ENCODE measurements around the gene BASP1.
A peak's percentile ranks its signal among the peaks of the same experiment; 100 is the strongest.

Gene BASP1

GRCh38 chr5:17220469-17220868, 3.0 kb downstream of the BASP1 start:
- no peaks in the 10 kb centered on the region for H3K9me2 ChIP-seq (replicated peaks; ENCODE audit: insufficient read depth, low read length)
- H3K9ac ChIP-seq (ENCODE audit: low read length) = no peak overlapping the region
- no peaks in the 10 kb centered on the region for H4K20me1 ChIP-seq (ENCODE audit: insufficient read depth, low read length)
- peaks cover 74% of the 10 kb centered on the region for H3K79me2 ChIP-seq (ENCODE audit: low read length)
- H3K27me3 ChIP-seq (replicated peaks; ENCODE audit: insufficient read depth, low read length) = no peaks in the 10 kb centered on the region
- no peak overlapping the region for H3K4me3 ChIP-seq (ENCODE audit: low read length)
- DNase-seq = no peak
- no peak overlapping the region for H3K27ac ChIP-seq (ENCODE audit: low read length)
- TF ChIP-seq CTCF (IDR thresholded peaks at IDR 0.05; ENCODE audit: low read length) = no peak
- TF ChIP-seq EZH2phosphoT487 (IDR thresholded peaks at IDR 0.05; ENCODE audit: low read length) = no peak
- TF ChIP-seq EZH2 (optimal IDR thresholded peaks at IDR 0.05; ENCODE audit: low read depth, low read length) = no peak
- no peaks in the 10 kb centered on the region for H3K36me3 ChIP-seq (replicated peaks; ENCODE audit: insufficient read depth, low read length)
- peaks cover 32% of the 10 kb centered on the region for H3K4me1 ChIP-seq (ENCODE audit: low read length)
- H2AFZ ChIP-seq (ENCODE audit: low read length) = no peak overlapping the region
- H3K9me3 ChIP-seq (replicated peaks; ENCODE audit: insufficient read depth, low read length) = no peaks in the 10 kb centered on the region
- H3F3A ChIP-seq (ENCODE audit: insufficient read depth, low read length) = peaks cover 33% of the 10 kb centered on the region
- no peak overlapping the region for H3K4me2 ChIP-seq (ENCODE audit: low read depth, low read length)

DNA sequence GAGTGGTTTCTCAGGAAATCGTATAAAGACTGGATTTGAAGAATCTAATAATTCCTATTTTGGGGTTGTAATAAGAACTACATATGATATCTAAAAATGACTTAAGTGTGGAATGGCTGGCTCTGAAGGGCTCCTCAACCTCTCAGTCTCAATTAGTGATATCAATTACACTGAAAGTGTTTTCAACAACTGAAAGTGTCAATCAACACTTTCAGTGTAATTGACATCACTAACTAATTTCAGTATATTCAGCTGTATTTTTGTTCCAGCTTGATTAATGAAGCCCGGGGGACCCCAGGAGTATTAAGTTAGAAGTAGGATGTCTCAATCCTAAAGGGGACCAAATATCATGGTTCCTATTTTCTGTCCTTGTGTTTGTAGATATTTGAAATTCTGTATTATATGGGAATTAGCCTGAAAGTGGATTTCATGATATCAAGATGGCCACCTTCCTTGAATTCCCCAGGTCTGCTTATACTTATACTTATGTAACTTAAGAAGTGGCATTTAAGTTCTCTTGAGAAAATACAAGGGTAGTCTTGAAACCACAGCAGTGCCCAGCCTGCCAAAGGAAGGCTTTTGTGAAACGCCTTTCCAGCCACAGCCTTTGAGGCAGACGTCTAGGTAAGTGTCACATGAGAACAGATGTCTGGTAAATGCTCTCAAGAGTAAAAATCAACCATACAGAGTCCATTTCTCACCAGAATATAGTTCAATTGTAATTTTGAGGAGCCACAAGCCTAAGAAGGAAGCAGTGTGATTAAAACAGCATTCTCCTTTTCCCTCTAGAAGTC, 4.6 kb downstream of the BASP1 start:
- peak overlapping the region; percentile 73 for H3K27ac ChIP-seq (ENCODE audit: low read length)
- DNase-seq = peak; percentile 85
- no peaks in the 10 kb centered on the region for H3K36me3 ChIP-seq (replicated peaks; ENCODE audit: insufficient read depth, low read length)
- peaks cover 88% of the 10 kb centered on the region for H3K79me2 ChIP-seq (ENCODE audit: low read length)
- peak overlapping the region; percentile 20; the same call in 1 of the 2 replicates for H3K9ac ChIP-seq (ENCODE audit: low read length)
- peak overlapping the region; percentile 61 for H3K4me2 ChIP-seq (ENCODE audit: low read depth, low read length)
- no peaks in the 10 kb centered on the region for H3K27me3 ChIP-seq (replicated peaks; ENCODE audit: insufficient read depth, low read length)
- no peak overlapping the region for H2AFZ ChIP-seq (ENCODE audit: low read length)
- no peaks in the 10 kb centered on the region for H4K20me1 ChIP-seq (ENCODE audit: insufficient read depth, low read length)
- no peaks in the 10 kb centered on the region for H3K9me3 ChIP-seq (replicated peaks; ENCODE audit: insufficient read depth, low read length)
- no peaks in the 10 kb centered on the region for H3K9me2 ChIP-seq (replicated peaks; ENCODE audit: insufficient read depth, low read length)
- peaks cover 32% of the 10 kb centered on the region for H3K4me1 ChIP-seq (ENCODE audit: low read length)
- TF ChIP-seq CTCF (IDR thresholded peaks at IDR 0.05; ENCODE audit: low read length) = no peak
- TF ChIP-seq EZH2phosphoT487 (IDR thresholded peaks at IDR 0.05; ENCODE audit: low read length) = no peak
- no peak for TF ChIP-seq EZH2 (optimal IDR thresholded peaks at IDR 0.05; ENCODE audit: low read depth, low read length)
- peaks cover 23% of the 10 kb centered on the region for H3F3A ChIP-seq (ENCODE audit: insufficient read depth, low read length)
- H3K4me3 ChIP-seq (ENCODE audit: low read length) = no peak overlapping the region

GRCh38 chr5:17222664-17223063, 5.2 kb downstream of the BASP1 start:
- Histone ChIP-seq H3K4me1 (ENCODE audit: low read length) (peaks cover 32% of the 10 kb centered on the region), H3K79me2 (ENCODE audit: low read length) (peaks cover 91% of the 10 kb centered on the region), H3K27me3 (replicated peaks; ENCODE audit: insufficient read depth, low read length) (no peaks in the 10 kb centered on the region), H2AFZ (ENCODE audit: low read length) (no peak overlapping the region), H3K27ac (ENCODE audit: low read length) (peak overlapping the region; percentile 73), H3F3A (ENCODE audit: insufficient read depth, low read length) (peaks cover 23% of the 10 kb centered on the region), H3K36me3 (replicated peaks; ENCODE audit: insufficient read depth, low read length) (no peaks in the 10 kb centered on the region), H3K9me3 (replicated peaks; ENCODE audit: insufficient read depth, low read length) (no peaks in the 10 kb centered on the region), H3K4me2 (ENCODE audit: low read depth, low read length) (peak overlapping the region; percentile 61), H3K9ac (ENCODE audit: low read length) (peak overlapping the region; percentile 20; the same call in 1 of the 2 replicates), H3K9me2 (replicated peaks; ENCODE audit: insufficient read depth, low read length) (no peaks in the 10 kb centered on the region), H3K4me3 (ENCODE audit: low read length) (no peak overlapping the region), H4K20me1 (ENCODE audit: insufficient read depth, low read length) (no peaks in the 10 kb centered on the region)
- TF ChIP-seq EZH2 (optimal IDR thresholded peaks at IDR 0.05; ENCODE audit: low read depth, low read length) = no peak
- no peak for TF ChIP-seq CTCF (IDR thresholded peaks at IDR 0.05; ENCODE audit: low read length)
- no peak for TF ChIP-seq EZH2phosphoT487 (IDR thresholded peaks at IDR 0.05; ENCODE audit: low read length)
- no peak for DNase-seq
